Pancreas (tissue), 10 donors: ENCODE data around the gene NUDT17. TPM values are rescaled to one million over a fixed set of nuclear protein-coding genes. Genes with fewer than 3 reads are reported as not detected.
A peak's percentile ranks its signal among the peaks of the same experiment; 100 is the strongest.

Source experiments
- ATAC-seq, 4 donors: fragments of 200-7000 bp; cut with Tn5 transposase; one replicate each; pipeline versions ENCODE4 v1.8.0 to v1.9.1; 2020; ENCODE audit warnings: mild to moderate bottlenecking in 4 of 4, moderate library complexity in 4 of 4
- DNase-seq, 6 donors: peaks; one replicate each; pipeline ENCODE4 v3.0.0-alpha.2; 2020
- FAIRE-seq: peaks from 2 replicates; lab custom pipeline; 2012; peaks lifted over from hg19 to GRCh38; lab: Jason Lieb, UNC
- H3K27ac ChIP-seq, 4 donors: fragments of 200-600 bp; sonication (generic); 1 replicate in 3 of 4; 2 replicates in 1 of 4; pipeline versions ENCODE4 v1.5.0 to v1.8.0; 2020
- H3K27me3 ChIP-seq, 4 donors: fragments of 200-600 bp; one replicate each; pipeline ENCODE4 v1.8.0; 2021
- H3K36me3 ChIP-seq, 3 donors: fragments of 200-600 bp; sonication (generic) in 1 of 3; one replicate each; pipeline versions ENCODE4 v1.5.0 to v1.8.0; 2020 to 2021
- H3K4me1 ChIP-seq, 3 donors: fragments of 200-600 bp; one replicate each; pipeline ENCODE4 v1.8.0; 2021
- H3K4me3 ChIP-seq, 4 donors: fragments of 200-600 bp; sonication (generic) in 2 of 4; one replicate each; pipeline versions ENCODE4 v1.5.0 to v1.8.0; 2020 to 2021
- H3K9me3 ChIP-seq, 4 donors: fragments of 200-600 bp; one replicate each; pipeline ENCODE4 v1.8.0; 2021
- WGBS, 2 donors: extraction: QIAGEN DNeasy Blood & Tissue Kit; methylation state at CpG; one replicate each; pipeline ENCODE4 v1.1.7; 2013; 5-methylcytosine and 5-hydroxymethylcytosine counted together
- intact Hi-C, 3 donors: fragments of 100-400 bp; cut with DNase I; formaldehyde crosslinking; loops; one replicate each; pipeline versions ENCODE4 v1.11.1 to v1.14.2; 2022
- polyA plus RNA-seq, 2 donors: library from polyadenylated mRNA; stranded (reverse); fragments of 200-250 nt; gene quantifications; one replicate each; pipeline ENCODE4 v1.2.3, GENCODE V29; 2013
- total RNA-seq, 6 donors: library from RNA; stranded (reverse); fragmentation: NEBNext Ultra II Directional in 4 of 6; extraction: Animal tissue kit (Norgen Biotek cat#: 25700) in 4 of 6; gene quantifications; one replicate each; pipeline versions ENCODE4 v1.2.1 to v1.2.4, GENCODE V29; 2021 to 2023
- TF ChIP-seq, protein P1 (sequence below), 4 donors: fragments of 200-600 bp; sonication (generic) in 3 of 4; IDR thresholded peaks; one replicate each; pipeline versions ENCODE4 v1.5.0 to v1.8.0; 2021; ENCODE audit warnings: antibody characterized with exemption in 4 of 4
- donor health status: healthy with polysubstance abuse.
- donor health status: DM: no; HTN: no; CAD: no; lungs with moderate emphysema.
- donor health status: DM: no; HTN: no; CAD: no.
- donor health status: control.
- donor health status: control.
- donor health status: Bipolar disorder and iron deficiency.
- donor health status: DM: yes; HTN: yes; CAD: no.
- donor health status: DM: no; HTN: no; CAD: no.
- donor health status: DM: no; HTN: no; CAD: no.
- donor health status: DM: yes; HTN: yes; CAD: no.

NUDT17 gene
- total and polyA plus RNA-seq, 8 donors = 1.0 to 3.6 (median 2.0) TPM

DNA sequence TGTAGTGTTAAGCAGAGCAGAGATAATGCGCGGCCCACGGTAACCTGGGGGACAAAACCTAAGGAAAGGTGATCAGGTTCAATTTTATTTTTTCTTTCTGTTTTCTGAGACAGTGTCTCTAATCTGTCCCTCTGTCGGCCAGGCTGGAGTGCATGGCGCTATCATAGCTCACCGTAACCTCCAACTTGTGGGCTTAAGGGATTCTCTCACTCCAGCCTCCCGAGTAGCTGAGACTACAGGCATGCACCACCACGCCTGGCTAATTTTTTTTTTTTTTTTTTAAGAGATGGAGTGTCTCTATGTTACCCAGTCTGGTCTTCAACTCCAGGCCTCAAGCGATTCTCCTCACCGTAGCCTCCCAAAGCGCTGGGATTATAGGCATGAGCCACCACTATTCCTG, 41.0 kb downstream of the NUDT17 start:
- Histone ChIP-seq H3K4me1 (peaks cover 5 to 9% (median 8%) of the 10 kb centered on the region in 3 donors), H3K9me3 (no peaks in the 10 kb centered on the region), H3K27ac (no peak overlapping the region), H3K36me3 (no peaks in the 10 kb centered on the region), H3K27me3 (no peaks in the 10 kb centered on the region), H3K4me3 (peak overlapping the region; percentile 50 to 69 (median 55))
- peak in 3 of 4 donors; percentile 8 to 27 (median 18) for ATAC-seq
- WGBS, 2 donors = 46 to 52% methylated on average over 11 of the region's 11 CpGs
- DNase-seq = no peak
- TF ChIP-seq, protein P1, sequence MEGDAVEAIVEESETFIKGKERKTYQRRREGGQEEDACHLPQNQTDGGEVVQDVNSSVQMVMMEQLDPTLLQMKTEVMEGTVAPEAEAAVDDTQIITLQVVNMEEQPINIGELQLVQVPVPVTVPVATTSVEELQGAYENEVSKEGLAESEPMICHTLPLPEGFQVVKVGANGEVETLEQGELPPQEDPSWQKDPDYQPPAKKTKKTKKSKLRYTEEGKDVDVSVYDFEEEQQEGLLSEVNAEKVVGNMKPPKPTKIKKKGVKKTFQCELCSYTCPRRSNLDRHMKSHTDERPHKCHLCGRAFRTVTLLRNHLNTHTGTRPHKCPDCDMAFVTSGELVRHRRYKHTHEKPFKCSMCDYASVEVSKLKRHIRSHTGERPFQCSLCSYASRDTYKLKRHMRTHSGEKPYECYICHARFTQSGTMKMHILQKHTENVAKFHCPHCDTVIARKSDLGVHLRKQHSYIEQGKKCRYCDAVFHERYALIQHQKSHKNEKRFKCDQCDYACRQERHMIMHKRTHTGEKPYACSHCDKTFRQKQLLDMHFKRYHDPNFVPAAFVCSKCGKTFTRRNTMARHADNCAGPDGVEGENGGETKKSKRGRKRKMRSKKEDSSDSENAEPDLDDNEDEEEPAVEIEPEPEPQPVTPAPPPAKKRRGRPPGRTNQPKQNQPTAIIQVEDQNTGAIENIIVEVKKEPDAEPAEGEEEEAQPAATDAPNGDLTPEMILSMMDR (IDR thresholded peaks at IDR 0.05) = no peak
- intact Hi-C loops = no loop called here
- no peak for FAIRE-seq

DNA sequence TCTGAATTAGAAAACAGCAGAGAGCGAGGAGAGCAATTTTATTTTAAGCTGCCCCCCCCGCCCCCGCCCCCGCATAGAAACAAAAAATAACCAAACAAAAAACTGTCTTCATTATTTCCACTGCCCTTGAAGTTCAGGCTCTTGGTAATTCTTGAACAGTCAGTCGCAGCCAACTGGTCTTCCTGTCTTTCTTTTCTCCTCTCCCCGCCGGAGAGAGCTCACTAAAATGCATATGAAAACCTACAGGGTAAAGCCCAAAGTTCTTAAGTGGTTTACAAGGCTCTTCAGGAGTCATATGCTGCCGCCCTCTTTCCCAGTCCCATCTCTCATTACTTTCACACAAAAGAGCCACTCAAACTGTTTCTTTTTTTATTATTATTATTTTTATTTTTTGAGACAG, 41.4 kb downstream of the NUDT17 start:
- H3K27me3 ChIP-seq = no peaks in the 10 kb centered on the region
- intact Hi-C loops = no loop called here
- 78 to 79% methylated on average over 8 of the region's 8 CpGs for WGBS, 2 donors

DNA sequence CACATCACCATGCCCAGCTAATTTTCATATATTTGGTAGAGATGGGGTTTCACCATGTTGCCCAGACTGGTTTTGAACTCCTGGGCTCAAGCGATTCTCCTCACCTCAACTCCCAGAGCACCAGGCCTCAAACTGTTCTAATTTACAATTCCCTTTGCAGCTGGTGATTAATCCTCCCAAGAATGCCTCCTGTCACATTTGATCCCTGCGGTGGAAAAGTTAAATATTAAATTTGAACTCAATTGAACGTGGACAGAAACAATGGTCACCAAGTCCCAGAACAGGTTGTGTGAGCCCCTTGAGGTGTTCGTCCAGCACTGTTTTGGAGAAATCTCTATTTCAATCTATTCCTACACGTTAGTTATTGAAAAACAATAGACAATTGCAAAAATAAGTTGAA, 42.2 kb downstream of the NUDT17 start:
- ATAC-seq = no peak
- no peaks in the 10 kb centered on the region for H3K9me3 ChIP-seq
- H3K4me1 ChIP-seq = peaks cover 13 to 21% (median 18%) of the 10 kb centered on the region in 3 donors
- no peaks in the 10 kb centered on the region for H3K36me3 ChIP-seq
- H3K4me3 ChIP-seq = no peak overlapping the region
- DNase-seq = no peak
- FAIRE-seq = no peak
- no peaks in the 10 kb centered on the region for H3K27me3 ChIP-seq
- TF ChIP-seq, protein P1 (IDR thresholded peaks at IDR 0.05) = no peak
- peak overlapping the region in 2 of 4 donors; percentile 47 to 50 for H3K27ac ChIP-seq
- intact Hi-C loops = no loop called here
- 46 to 49% methylated on average over 5 of the region's 5 CpGs for WGBS, 2 donors

More for the DNA sequence above, 41.4 kb downstream of the NUDT17 start:
- no peak overlapping the region for H3K27ac ChIP-seq
- no peak overlapping the region for H3K4me3 ChIP-seq
- DNase-seq (no peak), FAIRE-seq (no peak), ATAC-seq (no peak)
- H3K36me3 ChIP-seq = no peaks in the 10 kb centered on the region
- TF ChIP-seq, protein P1 (IDR thresholded peaks at IDR 0.05) = no peak
- H3K4me1 ChIP-seq = peaks cover 7 to 13% (median 12%) of the 10 kb centered on the region in 3 donors
- no peaks in the 10 kb centered on the region for H3K9me3 ChIP-seq

DNA sequence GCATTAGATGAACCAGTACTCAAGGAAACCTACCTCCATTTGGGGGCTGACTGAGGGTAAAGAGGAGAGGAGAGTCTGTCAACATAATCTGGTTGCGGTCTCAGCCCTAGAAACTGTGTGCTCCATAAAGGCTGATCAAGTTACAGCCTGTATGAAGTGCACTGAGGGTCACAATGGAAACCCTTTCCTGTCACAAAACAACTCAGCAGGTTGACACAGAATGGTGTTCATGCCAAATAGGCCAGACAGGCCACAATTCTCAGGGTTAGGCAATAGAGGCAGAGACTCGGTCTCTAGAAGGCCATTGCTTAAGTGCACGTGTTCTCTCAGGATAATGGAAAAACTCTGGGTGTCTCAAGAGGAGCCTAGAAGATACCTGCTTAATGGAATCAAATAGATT, 44.3 kb downstream of the NUDT17 start:
- WGBS, 2 donors = 85 to 86% methylated on average over 3 of the region's 3 CpGs
- no peak for FAIRE-seq
- no peaks in the 10 kb centered on the region for H3K9me3 ChIP-seq
- TF ChIP-seq, protein P1 (IDR thresholded peaks at IDR 0.05) = no peak
- DNase-seq = no peak
- H3K4me1 ChIP-seq = peaks cover 17 to 27% (median 21%) of the 10 kb centered on the region in 3 donors
- intact Hi-C loops = loop anchor here in 1 of 3 donors (10.0 kb wide), 1 partner anchor 125 kb away; no protein-coding TSS in a partner anchor
- no peak overlapping the region for H3K4me3 ChIP-seq
- H3K27ac ChIP-seq = no peak overlapping the region
- no peaks in the 10 kb centered on the region for H3K36me3 ChIP-seq
- H3K27me3 ChIP-seq = no peaks in the 10 kb centered on the region
- no peak for ATAC-seq

DNA sequence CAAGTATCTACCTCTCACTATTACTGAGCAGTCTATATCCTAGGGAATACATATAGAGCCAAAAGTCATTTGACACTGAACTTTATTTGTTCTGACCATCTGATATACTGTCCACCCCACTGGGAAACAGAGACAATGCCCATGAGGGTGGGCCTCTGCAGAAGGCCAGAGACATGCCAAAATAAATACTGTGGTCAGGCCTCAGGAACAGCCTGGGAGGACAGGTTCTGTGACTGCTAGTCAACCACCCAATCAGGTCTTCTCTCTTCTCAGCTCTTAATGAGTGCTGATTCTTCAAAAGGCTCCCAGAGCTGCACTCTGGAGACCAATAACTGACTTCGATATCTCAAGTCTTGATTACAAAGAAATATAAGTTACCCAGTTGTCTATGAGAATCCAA, 45.7 kb downstream of the NUDT17 start:
- WGBS, 2 donors = 16 to 17% methylated on average over 1 of the region's 1 CpG
- Histone ChIP-seq H3K4me1 (peaks cover 17 to 27% (median 21%) of the 10 kb centered on the region in 3 donors), H3K27ac (peak overlapping the region; percentile 60 to 80 (median 70)), H3K27me3 (no peaks in the 10 kb centered on the region), H3K4me3 (no peak overlapping the region), H3K36me3 (no peaks in the 10 kb centered on the region), H3K9me3 (no peaks in the 10 kb centered on the region)
- TF ChIP-seq, protein P1 (IDR thresholded peaks at IDR 0.05) = no peak
- DNase-seq (no peak), ATAC-seq (peak in 2 of 4 donors; percentile 16 to 21), FAIRE-seq (no peak)
- intact Hi-C loops = loop anchor here in 1 of 3 donors (10.0 kb wide), 1 partner anchor 124 kb away; no protein-coding TSS in a partner anchor
